Measurements from ENCODE around the gene LEPROT. TPM values are rescaled to one million over a fixed set of nuclear protein-coding genes. Genes with fewer than 3 reads are reported as not detected.

Gene LEPROT
- total RNA-seq, 4 donors from 2014 or later, result 70.1 to 159 (median 94.2) TPM

DNA sequence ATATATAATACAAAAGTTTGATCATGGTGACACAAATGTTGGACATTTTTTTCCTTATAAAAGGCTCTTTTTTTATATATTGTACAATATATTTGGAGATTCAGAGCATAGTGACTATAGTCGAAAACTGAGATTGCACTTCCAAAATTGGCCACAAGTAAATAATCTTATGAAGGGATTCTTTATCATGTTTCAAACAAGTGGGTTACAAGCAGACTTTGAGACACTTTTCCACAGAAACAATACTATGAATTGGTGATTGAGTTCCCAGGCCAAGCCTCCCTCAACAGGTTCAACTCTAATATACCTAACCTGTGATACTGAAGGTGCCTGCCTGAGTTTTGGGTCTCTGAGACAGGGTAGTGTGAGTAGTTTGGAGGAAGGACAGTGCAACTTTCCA is 13.8 kb downstream of the LEPROT start:
- H3K4me3 ChIP-seq (replicated peaks in 1 of 3), result no peak overlapping the region
- no peak overlapping the region for H3K27ac ChIP-seq
- TF ChIP-seq POLR2A (IDR thresholded peaks at IDR 0.05), result no peak
- TF ChIP-seq, protein P1, sequence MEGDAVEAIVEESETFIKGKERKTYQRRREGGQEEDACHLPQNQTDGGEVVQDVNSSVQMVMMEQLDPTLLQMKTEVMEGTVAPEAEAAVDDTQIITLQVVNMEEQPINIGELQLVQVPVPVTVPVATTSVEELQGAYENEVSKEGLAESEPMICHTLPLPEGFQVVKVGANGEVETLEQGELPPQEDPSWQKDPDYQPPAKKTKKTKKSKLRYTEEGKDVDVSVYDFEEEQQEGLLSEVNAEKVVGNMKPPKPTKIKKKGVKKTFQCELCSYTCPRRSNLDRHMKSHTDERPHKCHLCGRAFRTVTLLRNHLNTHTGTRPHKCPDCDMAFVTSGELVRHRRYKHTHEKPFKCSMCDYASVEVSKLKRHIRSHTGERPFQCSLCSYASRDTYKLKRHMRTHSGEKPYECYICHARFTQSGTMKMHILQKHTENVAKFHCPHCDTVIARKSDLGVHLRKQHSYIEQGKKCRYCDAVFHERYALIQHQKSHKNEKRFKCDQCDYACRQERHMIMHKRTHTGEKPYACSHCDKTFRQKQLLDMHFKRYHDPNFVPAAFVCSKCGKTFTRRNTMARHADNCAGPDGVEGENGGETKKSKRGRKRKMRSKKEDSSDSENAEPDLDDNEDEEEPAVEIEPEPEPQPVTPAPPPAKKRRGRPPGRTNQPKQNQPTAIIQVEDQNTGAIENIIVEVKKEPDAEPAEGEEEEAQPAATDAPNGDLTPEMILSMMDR (IDR thresholded peaks at IDR 0.05), result peak in 1 of 6 experiments; percentile 23
- DNase-seq, result no peak
- peaks cover 0 to 5% of the 10 kb centered on the region in 2 donors for H3K36me3 ChIP-seq
- no peaks in the 10 kb centered on the region for H3K27me3 ChIP-seq
- intact Hi-C loops (cut with DNase I), result no loop called here
- no peaks in the 10 kb centered on the region for H3K9me3 ChIP-seq
- 84 to 95% methylated on average over 1 of the region's 1 CpG for WGBS, 2 donors
- H3K4me1 ChIP-seq, result peaks cover 0 to 22% of the 10 kb centered on the region in 2 donors

DNA sequence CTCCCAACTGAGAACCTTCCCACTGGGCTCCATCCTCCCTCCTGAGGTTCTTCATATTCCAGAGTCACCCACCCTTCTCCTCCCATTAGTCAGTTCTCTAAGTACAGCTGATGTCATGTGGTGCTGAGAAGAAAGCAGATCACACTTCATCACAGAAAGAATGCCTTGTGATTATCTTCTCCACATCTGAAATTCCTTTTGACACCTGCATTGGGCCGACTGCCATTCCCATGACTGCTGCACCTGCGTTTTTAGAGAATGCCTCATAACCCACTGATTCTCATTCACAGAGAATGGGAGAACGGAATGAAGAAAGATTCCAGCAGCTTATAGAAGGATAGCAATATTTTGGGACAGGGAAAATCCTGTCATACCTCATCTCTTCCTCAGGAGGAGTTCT is 14.3 kb downstream of the LEPROT start:
- peaks cover 0 to 5% of the 10 kb centered on the region in 2 donors for H3K36me3 ChIP-seq
- WGBS, 2 donors, result 83 to 95% methylated on average over 3 of the region's 3 CpGs
- intact Hi-C loops (cut with DNase I), result no loop called here
- H3K9me3 ChIP-seq, result no peaks in the 10 kb centered on the region
- peaks cover 0 to 17% of the 10 kb centered on the region in 2 donors for H3K4me1 ChIP-seq
- H3K27ac ChIP-seq, result no peak overlapping the region
- no peaks in the 10 kb centered on the region for H3K27me3 ChIP-seq
- no peak overlapping the region for H3K4me3 ChIP-seq (replicated peaks in 1 of 3)
- DNase-seq, result no peak
- no peak for TF ChIP-seq POLR2A (IDR thresholded peaks at IDR 0.05)
- TF ChIP-seq, protein P1 (IDR thresholded peaks at IDR 0.05), result no peak

DNA sequence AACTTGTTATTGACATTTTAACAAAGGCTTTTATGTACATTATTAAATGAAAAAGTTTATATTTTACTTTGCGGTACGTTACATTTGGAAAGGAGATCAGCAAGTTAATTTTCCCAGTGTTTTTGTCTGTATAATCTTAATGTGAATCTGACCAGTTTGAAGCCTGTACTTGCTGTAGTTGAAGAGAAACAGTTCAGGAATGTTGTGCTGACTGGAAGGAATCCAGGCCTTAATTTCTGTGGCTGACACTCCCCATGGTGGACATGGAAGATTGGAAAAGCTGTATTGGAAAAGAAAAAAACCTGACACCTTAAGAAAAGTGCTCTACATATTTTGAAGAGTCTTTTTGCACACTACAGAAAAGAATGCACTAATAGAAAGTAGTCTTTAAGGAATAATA is 15.5 kb downstream of the LEPROT start:
- peaks cover 0 to 7% of the 10 kb centered on the region in 2 donors for H3K4me1 ChIP-seq
- no peaks in the 10 kb centered on the region for H3K27me3 ChIP-seq
- H3K36me3 ChIP-seq, result peaks cover 0 to 5% of the 10 kb centered on the region in 2 donors
- 80 to 88% methylated on average over 2 of the region's 2 CpGs for WGBS, 2 donors
- TF ChIP-seq POLR2A (IDR thresholded peaks at IDR 0.05), result no peak
- TF ChIP-seq, protein P1 (IDR thresholded peaks at IDR 0.05), result no peak
- no peak for DNase-seq
- no peak overlapping the region for H3K4me3 ChIP-seq (replicated peaks in 1 of 3)
- no peak overlapping the region for H3K27ac ChIP-seq
- intact Hi-C loops (cut with DNase I), result no loop called here
- H3K9me3 ChIP-seq, result no peaks in the 10 kb centered on the region

DNA sequence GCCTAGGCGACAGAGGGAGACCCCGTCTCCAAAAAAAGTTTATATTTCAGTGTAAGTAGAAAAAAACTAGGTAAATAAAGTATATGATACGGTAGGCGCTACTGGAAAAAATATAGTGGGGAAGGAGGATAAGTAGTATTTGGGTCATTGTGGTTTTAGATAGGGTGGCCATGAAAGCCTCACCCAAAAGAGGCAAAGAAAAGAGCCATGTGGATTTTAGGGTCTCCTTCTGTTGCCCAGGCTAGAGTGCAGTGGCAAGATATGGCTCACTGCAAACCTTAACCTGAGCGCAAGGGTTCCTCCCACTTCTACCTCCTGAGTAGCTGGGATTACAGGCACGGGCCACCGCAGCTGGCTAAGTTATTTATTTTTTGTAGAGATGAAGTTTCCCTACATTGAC is 17.1 kb downstream of the LEPROT start:
- intact Hi-C loops (cut with DNase I), result no loop called here
- Histone ChIP-seq H3K9me3 (no peaks in the 10 kb centered on the region), H3K36me3 (no peaks in the 10 kb centered on the region), H3K4me3 (replicated peaks in 1 of 3) (no peak overlapping the region), H3K27me3 (no peaks in the 10 kb centered on the region), H3K4me1 (no peaks in the 10 kb centered on the region), H3K27ac (no peak overlapping the region)
- 95 to 96% methylated on average over 7 of the region's 7 CpGs for WGBS, 2 donors
- TF ChIP-seq, protein P1 (IDR thresholded peaks at IDR 0.05), result no peak
- no peak for TF ChIP-seq POLR2A (IDR thresholded peaks at IDR 0.05)
- no peak for DNase-seq

DNA sequence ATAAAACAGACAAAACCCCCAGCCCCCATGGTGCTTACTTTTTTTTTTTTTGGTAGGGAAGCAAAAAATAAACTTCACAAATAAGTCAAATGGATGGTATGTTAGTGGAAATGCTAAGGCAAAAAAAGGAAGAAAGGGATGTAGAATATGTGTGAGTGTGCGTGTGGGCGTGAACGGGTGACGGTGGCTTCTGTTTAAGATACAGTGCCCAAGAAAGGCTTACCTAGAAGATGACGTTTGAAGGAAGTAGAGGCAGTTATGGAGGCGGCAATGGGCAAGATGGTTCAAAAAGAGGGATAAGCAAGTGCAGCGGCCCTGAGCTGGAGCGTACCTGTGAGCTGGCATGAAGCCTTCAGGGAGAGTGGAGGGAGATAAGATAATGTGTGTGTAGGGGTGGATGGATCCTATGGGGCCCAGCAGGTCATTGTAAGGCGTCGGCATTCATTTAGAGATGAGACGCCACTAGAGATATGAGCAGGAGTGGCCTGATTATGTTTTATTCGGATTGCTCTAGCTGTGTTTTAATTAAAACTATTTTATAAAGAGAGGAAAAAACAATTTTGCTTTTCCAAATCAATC is 19.9 kb downstream of the LEPROT start:
- H3K27ac ChIP-seq, result no peak overlapping the region
- intact Hi-C loops (cut with DNase I), result no loop called here
- TF ChIP-seq, protein P1 (IDR thresholded peaks at IDR 0.05), result no peak
- no peak for TF ChIP-seq POLR2A (IDR thresholded peaks at IDR 0.05)
- no peaks in the 10 kb centered on the region for H3K27me3 ChIP-seq
- H3K4me1 ChIP-seq, result no peaks in the 10 kb centered on the region
- H3K36me3 ChIP-seq, result no peaks in the 10 kb centered on the region
- WGBS, 2 donors, result 85 to 91% methylated on average over 12 of the region's 12 CpGs
- H3K4me3 ChIP-seq (replicated peaks in 1 of 3), result no peak overlapping the region
- H3K9me3 ChIP-seq, result no peaks in the 10 kb centered on the region
- DNase-seq, result no peak
